Measurements from ENCODE around the gene PTPRA.

The PTPRA gene

GRCh38 chr20:3040086-3040485, 166.8 kb downstream of the PTPRA start:
- H3K79me2 ChIP-seq (ENCODE audit: control insufficient read depth, insufficient read depth, low read length, poor library complexity), result no peaks in the 10 kb centered on the region
- H2BK12ac ChIP-seq (ENCODE audit: low read length), result no peak overlapping the region
- H4K91ac ChIP-seq (ENCODE audit: low read depth, low read length), result no peak overlapping the region
- no peak overlapping the region for H2AFZ ChIP-seq (ENCODE audit: insufficient read depth, low read length, poor library complexity)
- H3K9ac ChIP-seq (ENCODE audit: low read length), result no peak overlapping the region
- H3K27me3 ChIP-seq (ENCODE audit: insufficient read depth, low read length), result no peaks in the 10 kb centered on the region
- no peak overlapping the region for H4K8ac ChIP-seq (ENCODE audit: low read depth, low read length)
- H4K12ac ChIP-seq (ENCODE audit: low read depth, low read length), result no peak overlapping the region
- H3K27ac ChIP-seq (ENCODE audit: low read depth, low read length), result no peak overlapping the region
- H3K36me3 ChIP-seq (ENCODE audit: control insufficient read depth in 1 of 2, insufficient read depth in 2 of 2, low read length in 2 of 2), result peaks cover 29 to 45% of the 10 kb centered on the region in 2 experiments
- H3K4me1 ChIP-seq (ENCODE audit: control insufficient read depth in 1 of 2, insufficient read depth in 2 of 2, low read length in 2 of 2), result peaks cover 0 to under 1% of the 10 kb centered on the region in 2 experiments
- H3K18ac ChIP-seq (ENCODE audit: low read length), result no peak overlapping the region
- no peaks in the 10 kb centered on the region for H3K79me1 ChIP-seq (ENCODE audit: low read length)
- no peak overlapping the region for H3K14ac ChIP-seq (ENCODE audit: low read length)
- H2BK5ac ChIP-seq (ENCODE audit: low read depth, low read length, poor library complexity), result no peak overlapping the region
- no peak overlapping the region for H2AK5ac ChIP-seq (ENCODE audit: low read length)
- no peak overlapping the region for H3K4me2 ChIP-seq (ENCODE audit: low read length)
- H2BK120ac ChIP-seq (ENCODE audit: insufficient read depth, low read length, poor library complexity), result no peak overlapping the region
- no peak overlapping the region for H3K4me3 ChIP-seq (ENCODE audit: low read depth, low read length)
- H3K23ac ChIP-seq (ENCODE audit: low read length), result no peak overlapping the region
- no peak for DNase-seq
- no peak overlapping the region for H3K4ac ChIP-seq (ENCODE audit: low read depth, low read length)
- H3K9me3 ChIP-seq (ENCODE audit: insufficient read depth, low read depth, low read length), result peaks cover 2% of the 10 kb centered on the region
- WGBS (ENCODE audit: extremely low coverage, insufficient coverage, insufficient read length), result no CpG with 5 or more reads among the region's 8 CpGs

- H3K9ac ChIP-seq (ENCODE audit: low read length), result no peak overlapping the region
- no peak overlapping the region for H3K4me2 ChIP-seq (ENCODE audit: low read length)
- H3K27me3 ChIP-seq (ENCODE audit: insufficient read depth, low read length), result no peaks in the 10 kb centered on the region
- no peak overlapping the region for H4K8ac ChIP-seq (ENCODE audit: low read depth, low read length)
- peaks cover 13% of the 10 kb centered on the region for H3K79me1 ChIP-seq (ENCODE audit: low read length)
- H2AK5ac ChIP-seq (ENCODE audit: low read length), result no peak overlapping the region
- H3K4me3 ChIP-seq (ENCODE audit: low read depth, low read length), result no peak overlapping the region
- DNase-seq, result no peak
- peaks cover 2 to 5% of the 10 kb centered on the region in 2 experiments for H3K4me1 ChIP-seq (ENCODE audit: control insufficient read depth in 1 of 2, insufficient read depth in 2 of 2, low read length in 2 of 2)
- H4K12ac ChIP-seq (ENCODE audit: low read depth, low read length), result no peak overlapping the region
- H2BK120ac ChIP-seq (ENCODE audit: insufficient read depth, low read length, poor library complexity), result no peak overlapping the region
- peaks cover 17 to 28% of the 10 kb centered on the region in 2 experiments for H3K36me3 ChIP-seq (ENCODE audit: control insufficient read depth in 1 of 2, insufficient read depth in 2 of 2, low read length in 2 of 2)
- H3K18ac ChIP-seq (ENCODE audit: low read length), result no peak overlapping the region
- no CpG with 5 or more reads among the region's 10 CpGs for WGBS (ENCODE audit: extremely low coverage, insufficient coverage, insufficient read length)
- H3K27ac ChIP-seq (ENCODE audit: low read depth, low read length), result no peak overlapping the region
- H3K79me2 ChIP-seq (ENCODE audit: control insufficient read depth, insufficient read depth, low read length, poor library complexity), result peaks cover 9% of the 10 kb centered on the region
- no peak overlapping the region for H3K23ac ChIP-seq (ENCODE audit: low read length)
- H2BK12ac ChIP-seq (ENCODE audit: low read length), result no peak overlapping the region
- no peak overlapping the region for H3K14ac ChIP-seq (ENCODE audit: low read length)
- peaks cover 1% of the 10 kb centered on the region for H3K9me3 ChIP-seq (ENCODE audit: insufficient read depth, low read depth, low read length)
- H2BK5ac ChIP-seq (ENCODE audit: low read depth, low read length, poor library complexity), result no peak overlapping the region
- H3K4ac ChIP-seq (ENCODE audit: low read depth, low read length), result no peak overlapping the region
- no peak overlapping the region for H2AFZ ChIP-seq (ENCODE audit: insufficient read depth, low read length, poor library complexity)
- H4K91ac ChIP-seq (ENCODE audit: low read depth, low read length), result no peak overlapping the region
These were observed 168.7 kb downstream of the PTPRA start for GRCh38 chr20:3041854-3042409.

- H3K36me3 ChIP-seq (ENCODE audit: control insufficient read depth in 1 of 2, insufficient read depth in 2 of 2, low read length in 2 of 2), result peaks cover 16 to 25% of the 10 kb centered on the region in 2 experiments
- no peak overlapping the region for H3K14ac ChIP-seq (ENCODE audit: low read length)
- peaks cover 3 to 7% of the 10 kb centered on the region in 2 experiments for H3K4me1 ChIP-seq (ENCODE audit: control insufficient read depth in 1 of 2, insufficient read depth in 2 of 2, low read length in 2 of 2)
- no peak overlapping the region for H3K18ac ChIP-seq (ENCODE audit: low read length)
- no peak overlapping the region for H2AK5ac ChIP-seq (ENCODE audit: low read length)
- no peak overlapping the region for H3K9ac ChIP-seq (ENCODE audit: low read length)
- H4K8ac ChIP-seq (ENCODE audit: low read depth, low read length), result no peak overlapping the region
- H3K4me3 ChIP-seq (ENCODE audit: low read depth, low read length), result no peak overlapping the region
- H3K4ac ChIP-seq (ENCODE audit: low read depth, low read length), result no peak overlapping the region
- H3K79me1 ChIP-seq (ENCODE audit: low read length), result peaks cover 13% of the 10 kb centered on the region
- no peak overlapping the region for H3K23ac ChIP-seq (ENCODE audit: low read length)
- no peak overlapping the region for H2BK12ac ChIP-seq (ENCODE audit: low read length)
- no peak overlapping the region for H3K27ac ChIP-seq (ENCODE audit: low read depth, low read length)
- H2BK5ac ChIP-seq (ENCODE audit: low read depth, low read length, poor library complexity), result no peak overlapping the region
- H2AFZ ChIP-seq (ENCODE audit: insufficient read depth, low read length, poor library complexity), result no peak overlapping the region
- H3K27me3 ChIP-seq (ENCODE audit: insufficient read depth, low read length), result no peaks in the 10 kb centered on the region
- no CpG with 5 or more reads among the region's 5 CpGs for WGBS (ENCODE audit: extremely low coverage, insufficient coverage, insufficient read length)
- DNase-seq, result no peak
- H4K91ac ChIP-seq (ENCODE audit: low read depth, low read length), result no peak overlapping the region
- H4K12ac ChIP-seq (ENCODE audit: low read depth, low read length), result no peak overlapping the region
- no peak overlapping the region for H2BK120ac ChIP-seq (ENCODE audit: insufficient read depth, low read length, poor library complexity)
- no peaks in the 10 kb centered on the region for H3K9me3 ChIP-seq (ENCODE audit: insufficient read depth, low read depth, low read length)
- H3K79me2 ChIP-seq (ENCODE audit: control insufficient read depth, insufficient read depth, low read length, poor library complexity), result peaks cover 9% of the 10 kb centered on the region
- H3K4me2 ChIP-seq (ENCODE audit: low read length), result no peak overlapping the region
These were observed 169.3 kb downstream of the PTPRA start for GRCh38 chr20:3042625-3043024.

GRCh38 chr20:3043322-3043721, 170.0 kb downstream of the PTPRA start, which contains the start of gene GNRH2:
GNRH2 (plus strand) TSS chr20:3043622; CDS start chr20:3044415, 793 bp downstream.
- H3K36me3 ChIP-seq (ENCODE audit: control insufficient read depth in 1 of 2, insufficient read depth in 2 of 2, low read length in 2 of 2), result peaks cover 21 to 30% of the 10 kb centered on the region in 2 experiments
- peaks cover 9% of the 10 kb centered on the region for H3K79me2 ChIP-seq (ENCODE audit: control insufficient read depth, insufficient read depth, low read length, poor library complexity)
- H3K9me3 ChIP-seq (ENCODE audit: insufficient read depth, low read depth, low read length), result no peaks in the 10 kb centered on the region
- no peak within 1 kb of the TSS for H3K4ac ChIP-seq (ENCODE audit: low read depth, low read length)
- no peak within 1 kb of the TSS for H3K9ac ChIP-seq (ENCODE audit: low read length)
- H2BK12ac ChIP-seq (ENCODE audit: low read length), result no peak within 1 kb of the TSS
- H2BK5ac ChIP-seq (ENCODE audit: low read depth, low read length, poor library complexity), result no peak within 1 kb of the TSS
- no peak within 1 kb of the TSS for H2AK5ac ChIP-seq (ENCODE audit: low read length)
- DNase-seq, result no peak
- H3K79me1 ChIP-seq (ENCODE audit: low read length), result peaks cover 13% of the 10 kb centered on the region
- no peak within 1 kb of the TSS for H2AFZ ChIP-seq (ENCODE audit: insufficient read depth, low read length, poor library complexity)
- WGBS (ENCODE audit: extremely low coverage, insufficient coverage, insufficient read length), result no CpG with 5 or more reads among the region's 3 CpGs
- H3K4me3 ChIP-seq (ENCODE audit: low read depth, low read length), result no peak within 1 kb of the TSS
- H2BK120ac ChIP-seq (ENCODE audit: insufficient read depth, low read length, poor library complexity), result no peak within 1 kb of the TSS
- H3K4me2 ChIP-seq (ENCODE audit: low read length), result no peak within 1 kb of the TSS
- H4K91ac ChIP-seq (ENCODE audit: low read depth, low read length), result no peak within 1 kb of the TSS
- no peak within 1 kb of the TSS for H3K18ac ChIP-seq (ENCODE audit: low read length)
- no peak within 1 kb of the TSS for H4K8ac ChIP-seq (ENCODE audit: low read depth, low read length)
- no peak within 1 kb of the TSS for H3K23ac ChIP-seq (ENCODE audit: low read length)
- no peaks in the 10 kb centered on the region for H3K27me3 ChIP-seq (ENCODE audit: insufficient read depth, low read length)
- peaks cover 3 to 7% of the 10 kb centered on the region in 2 experiments for H3K4me1 ChIP-seq (ENCODE audit: control insufficient read depth in 1 of 2, insufficient read depth in 2 of 2, low read length in 2 of 2)
- H3K27ac ChIP-seq (ENCODE audit: low read depth, low read length), result no peak within 1 kb of the TSS
- no peak within 1 kb of the TSS for H4K12ac ChIP-seq (ENCODE audit: low read depth, low read length)
- no peak within 1 kb of the TSS for H3K14ac ChIP-seq (ENCODE audit: low read length)
